Measurements from ENCODE around the gene RNU6-1.

RNU6-1 gene

GRCh38 chr15:67859331-67859946 lies 19.6 kb upstream of the RNU6-1 start:
- no peak for TF ChIP-seq CTCF (conservative IDR thresholded peaks at IDR 0.05; ENCODE audit: low read depth, low read length)
- H3K4me3 ChIP-seq (ENCODE audit: low read depth, low read length) = no peak overlapping the region
- DNase-seq (ENCODE audit: low read depth) = no peak

GRCh38 chr15:67857220-67857619 lies 17.4 kb upstream of the RNU6-1 start:
- H3K4me3 ChIP-seq (ENCODE audit: low read depth, low read length) = no peak overlapping the region
- DNase-seq (ENCODE audit: low read depth) = no peak
- no peak for TF ChIP-seq CTCF (conservative IDR thresholded peaks at IDR 0.05; ENCODE audit: low read depth, low read length)

GRCh38 chr15:67855842-67856241 lies 16.0 kb upstream of the RNU6-1 start:
- no peak overlapping the region for H3K4me3 ChIP-seq (ENCODE audit: low read depth, low read length)
- no peak for TF ChIP-seq CTCF (conservative IDR thresholded peaks at IDR 0.05; ENCODE audit: low read depth, low read length)
- no peak for DNase-seq (ENCODE audit: low read depth)

GRCh38 chr15:67854358-67854757 lies 14.5 kb upstream of the RNU6-1 start:
- TF ChIP-seq CTCF (conservative IDR thresholded peaks at IDR 0.05; ENCODE audit: low read depth, low read length) = no peak
- H3K4me3 ChIP-seq (ENCODE audit: low read depth, low read length) = no peak overlapping the region
- no peak for DNase-seq (ENCODE audit: low read depth)

GRCh38 chr15:67853454-67853853 lies 13.6 kb upstream of the RNU6-1 start:
- TF ChIP-seq CTCF (conservative IDR thresholded peaks at IDR 0.05; ENCODE audit: low read depth, low read length) = no peak
- no peak overlapping the region for H3K4me3 ChIP-seq (ENCODE audit: low read depth, low read length)
- DNase-seq (ENCODE audit: low read depth) = no peak

- no peak overlapping the region for H3K4me3 ChIP-seq (ENCODE audit: low read depth, low read length)
- no peak for DNase-seq (ENCODE audit: low read depth)
- no peak for TF ChIP-seq CTCF (conservative IDR thresholded peaks at IDR 0.05; ENCODE audit: low read depth, low read length)
Measured at GRCh38 chr15:67852418-67852817, 12.6 kb upstream of the RNU6-1 start.

- peak; percentile 47 for DNase-seq (ENCODE audit: low read depth)
- no peak overlapping the region for H3K4me3 ChIP-seq (ENCODE audit: low read depth, low read length)
- no peak for TF ChIP-seq CTCF (conservative IDR thresholded peaks at IDR 0.05; ENCODE audit: low read depth, low read length)
Measured at GRCh38 chr15:67850994-67851571, 11.2 kb upstream of the RNU6-1 start.

All from choroid plexus epithelial cell (primary cell).